H1 (cell line): Measurements from ENCODE around the gene TMEM225B. TPM values are rescaled to one million over a fixed set of nuclear protein-coding genes. Genes with fewer than 3 reads are reported as not detected.

Experiments used
- KDM1A ChIP-seq: fragments of 200-600, 300-600 bp; sonication (generic); IDR thresholded peaks from 2 replicates; pipeline ENCODE4 v1.7.1; 2016; ENCODE audit warnings: mild to moderate bottlenecking, low read length, borderline replicate concordance
- polyA plus RNA-seq, 7 experiments: library from polyadenylated mRNA; depleted of rRNA in 3 of 7; stranded (reverse) in 5 of 7; unstranded in 2 of 7; fragments of >200 nt in 5 of 7; fragments of 200-250 nt in 2 of 7; gene quantifications; 1 replicate in 5 of 7; 2 replicates in 1 of 7; 4 replicates in 1 of 7; pipeline versions ENCODE4 v1.2.1 to v1.2.3, GENCODE V29; 2011 to 2013; ENCODE audit warnings: missing spikeins in 2 of 7, mixed read lengths in 2 of 7
- total RNA-seq: library from RNA; stranded (reverse); fragmentation: NEBNext Ultra II Directional; extraction: Animal tissue kit (Norgen Biotek cat#: 25700); gene quantifications from 2 replicates; pipeline ENCODE4 v1.2.1, GENCODE V29; 2021

TMEM225B gene
- total and polyA plus RNA-seq, 2 of the 8 experiments (the other 6 are each of a cell fraction or from before 2014, with no cell fraction given) = 0.68 TPM; not detected in 1

DNA sequence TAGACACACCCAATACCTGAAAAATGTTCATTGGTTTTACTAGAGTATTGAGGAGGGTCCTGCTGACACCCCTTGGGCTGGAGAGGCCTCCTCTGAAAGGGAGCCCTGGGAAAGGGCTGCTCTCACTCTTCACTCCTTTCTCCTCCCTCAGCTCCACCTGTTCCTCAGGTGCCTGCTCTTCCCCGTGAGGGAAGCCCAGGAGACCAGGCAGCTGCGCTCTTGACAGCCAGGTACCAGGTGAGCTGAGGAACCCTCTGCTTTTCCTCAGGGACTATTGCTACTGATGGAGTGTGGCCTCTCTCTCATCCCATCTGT, 36.4 kb upstream of the TMEM225B start (continued):
- TF ChIP-seq KDM1A = no peak
